Measurements from ENCODE around the gene IVD. TPM values are rescaled to one million over a fixed set of nuclear protein-coding genes. Genes with fewer than 3 reads are reported as not detected.

IVD gene
- total and polyA plus RNA-seq, 4 donors = 40.3 to 156 (median 94.4) TPM

- Histone ChIP-seq H3K9ac (ENCODE audit: low read depth in 1 of 2, low read length in 2 of 2) (peak within 1 kb of the TSS; percentile 56 to 86), H3K27ac (ENCODE audit: low read depth in 1 of 2, low read length in 2 of 2) (peak within 1 kb of the TSS; percentile 70 to 84), H3K27me3 (ENCODE audit: control insufficient read depth in 4 of 4, insufficient read depth in 4 of 4, low read length in 3 of 4) (no peaks in the 10 kb centered on the region), H3K4me1 (ENCODE audit: control insufficient read depth in 4 of 4, insufficient read depth in 4 of 4, low read length in 3 of 4) (peaks cover 6 to 23% (median 20%) of the 10 kb centered on the region in 4 donors), H3K36me3 (ENCODE audit: control insufficient read depth in 4 of 4, insufficient read depth in 3 of 4, low read depth in 1 of 4, low read length in 3 of 4) (peaks cover 0 to 9% (median 6%) of the 10 kb centered on the region in 4 donors), H3K9me3 (ENCODE audit: control insufficient read depth in 4 of 4, low read length in 3 of 4) (no peaks in the 10 kb centered on the region), H3K4me3 (ENCODE audit: low read depth in 1 of 3, low read length in 3 of 3) (peak within 1 kb of the TSS; percentile 73 to 97 (median 77))
- peak; percentile 14 for TF ChIP-seq REST (IDR thresholded peaks at IDR 0.05)
- TF ChIP-seq CTCF (IDR thresholded peaks at IDR 0.05; ENCODE audit: low read depth, low read length, missing input control) = no peak
- peak; percentile 99 for TF ChIP-seq GABPA (IDR thresholded peaks at IDR 0.05 in 1 of 2, conservative IDR thresholded peaks at IDR 0.05 in 1 of 2)
- no peak for TF ChIP-seq NR2F2 (IDR thresholded peaks at IDR 0.05)
- TF ChIP-seq HNF4A (conservative IDR thresholded peaks at IDR 0.05) = no peak
- no peak for TF ChIP-seq FOXA2 (IDR thresholded peaks at IDR 0.05)
- TF ChIP-seq ZBTB33 (IDR thresholded peaks at IDR 0.05) = peak; percentile 28
- TF ChIP-seq FOXA1 (IDR thresholded peaks at IDR 0.05) = peak; percentile 17
- TF ChIP-seq EGR1 (IDR thresholded peaks at IDR 0.05; ENCODE audit: low read depth in 2 of 2) = peak in 1 of 2 donors; percentile 10
- no peak for TF ChIP-seq ATF3 (IDR thresholded peaks at IDR 0.05)
- TF ChIP-seq TAF1 (conservative IDR thresholded peaks at IDR 0.05) = peak; percentile 26
- TF ChIP-seq RAD21 (IDR thresholded peaks at IDR 0.05) = peak in 1 of 2 donors; percentile 6
- no peak for TF ChIP-seq JUND (IDR thresholded peaks at IDR 0.05)
- TF ChIP-seq RXRA (IDR thresholded peaks at IDR 0.05) = peak; percentile 8 to 25
- TF ChIP-seq MAX (IDR thresholded peaks at IDR 0.05) = no peak
- TF ChIP-seq HNF4G (IDR thresholded peaks at IDR 0.05) = no peak
- peak; percentile 100 for TF ChIP-seq YY1 (IDR thresholded peaks at IDR 0.05)
- peak; percentile 32 for TF ChIP-seq SP1 (IDR thresholded peaks at IDR 0.05)
- peak; percentile 94 for DNase-seq (ENCODE audit: low spot score)
- 2% methylated on average over 57 of the region's 57 CpGs for WGBS
These were observed 22.8 kb upstream of the IVD start, which contains the start of gene KNSTRN for GRCh38 chr15:40382580-40383456. Gene KNSTRN (plus strand): TSS chr15:40382721. CDS start chr15:40382836, 115 bp downstream.

Measured in liver (tissue), 9 donors.